ENCODE measurements around the gene ANKS1A.
"Not testable (repeated sequence)": the region's sequence is repeated elsewhere in the genome, so short reads cannot be mapped to it uniquely, and the experiment has no call there.

The ANKS1A gene

GRCh38 chr6:34924831-34925625, 36.0 kb downstream of the ANKS1A start:
- no peak for DNase-seq

GRCh38 chr6:34926655-34927054, 37.6 kb downstream of the ANKS1A start:
- DNase-seq: no peak

GRCh38 chr6:34928220-34928619, 39.2 kb downstream of the ANKS1A start:
- DNase-seq: no peak

- DNase-seq: no peak
Observed at GRCh38 chr6:34928695-34929094, 39.6 kb downstream of the ANKS1A start.

GRCh38 chr6:34929241-34929978, 40.4 kb downstream of the ANKS1A start:
- DNase-seq: no peak

- no peak for DNase-seq
Observed at GRCh38 chr6:34930221-34930620, 41.2 kb downstream of the ANKS1A start.

- DNase-seq: not testable (repeated sequence)
Observed at GRCh38 chr6:34932202-34932601, 43.1 kb downstream of the ANKS1A start.

GRCh38 chr6:34934516-34934915, 45.5 kb downstream of the ANKS1A start:
- no peak for DNase-seq

GRCh38 chr6:34938268-34938667, 49.2 kb downstream of the ANKS1A start:
- DNase-seq: no peak

- no peak for DNase-seq
Observed at GRCh38 chr6:34940030-34940434, 51.0 kb downstream of the ANKS1A start.

- DNase-seq: no peak
Observed at GRCh38 chr6:34941421-34941820, 52.4 kb downstream of the ANKS1A start.

GRCh38 chr6:34945317-34945716, 56.3 kb downstream of the ANKS1A start:
- DNase-seq: no peak

GRCh38 chr6:34947561-34947960, 58.5 kb downstream of the ANKS1A start:
- DNase-seq: no peak

GRCh38 chr6:34949636-34950035, 60.6 kb downstream of the ANKS1A start:
- no peak for DNase-seq

- no peak for DNase-seq
Observed at GRCh38 chr6:34950849-34951248, 61.8 kb downstream of the ANKS1A start.

- no peak for DNase-seq
Observed at GRCh38 chr6:34951731-34952130, 62.7 kb downstream of the ANKS1A start.

- no peak for DNase-seq
Observed at GRCh38 chr6:34953061-34954025, 64.3 kb downstream of the ANKS1A start.

GRCh38 chr6:34955442-34955841, 66.4 kb downstream of the ANKS1A start:
- no peak for DNase-seq

- DNase-seq: no peak
Observed at GRCh38 chr6:34957231-34957783, 68.3 kb downstream of the ANKS1A start.

- no peak for DNase-seq
Observed at GRCh38 chr6:34958734-34959133, 69.7 kb downstream of the ANKS1A start.

GRCh38 chr6:34959224-34959623, 70.2 kb downstream of the ANKS1A start:
- DNase-seq: no peak

GRCh38 chr6:34961082-34961481, 72.0 kb downstream of the ANKS1A start:
- DNase-seq: no peak

GRCh38 chr6:34961574-34961973, 72.5 kb downstream of the ANKS1A start:
- no peak for DNase-seq

All from effector CD8-positive, alpha-beta T cell (primary cell).